Urinary bladder (tissue), 4 donors: ENCODE measurements around the gene SLC43A1. TPM values are rescaled to one million over a fixed set of nuclear protein-coding genes. Genes with fewer than 3 reads are reported as not detected.

ENCODE experiments used
- DNase-seq: peaks from one replicate; pipeline ENCODE4 v3.0.0-alpha.2; 2015; ENCODE audit errors: extremely low spot score
- H3K27ac ChIP-seq: one replicate; pipeline ENCODE4 v1.5.1; 2013; ENCODE audit warnings: low read depth, mild to moderate bottlenecking, moderate library complexity
- H3K36me3 ChIP-seq: one replicate; pipeline ENCODE4 v1.6.1; 2013; ENCODE audit warnings: mild to moderate bottlenecking, moderate library complexity; ENCODE audit not compliant: insufficient read depth
- H3K4me1 ChIP-seq: one replicate; pipeline ENCODE4 v1.6.1; 2013; ENCODE audit warnings: mild to moderate bottlenecking, moderate library complexity; ENCODE audit not compliant: insufficient read depth
- H3K4me3 ChIP-seq: one replicate; pipeline ENCODE4 v1.5.1; 2013; ENCODE audit warnings: low read depth, low read length
- WGBS: extraction: QIAGEN DNeasy Blood & Tissue Kit; methylation state at CpG from one replicate; pipeline ENCODE4 v1.1.7; 2013; 5-methylcytosine and 5-hydroxymethylcytosine counted together
- polyA plus RNA-seq: library from polyadenylated mRNA; stranded (reverse); fragments of 200-250 nt; gene quantifications from one replicate; pipeline ENCODE4 v1.2.3, GENCODE V29; 2013
- total RNA-seq: library from RNA; depleted of rRNA; stranded (reverse); fragments of >200 nt; gene quantifications from one replicate; pipeline ENCODE4 v1.2.3, GENCODE V29; 2014
- donor health status: healthy with polysubstance abuse.
- donor health status: healthy.

Gene SLC43A1
- total and polyA plus RNA-seq, 2 donors: 16.8 to 33.0 TPM

DNA sequence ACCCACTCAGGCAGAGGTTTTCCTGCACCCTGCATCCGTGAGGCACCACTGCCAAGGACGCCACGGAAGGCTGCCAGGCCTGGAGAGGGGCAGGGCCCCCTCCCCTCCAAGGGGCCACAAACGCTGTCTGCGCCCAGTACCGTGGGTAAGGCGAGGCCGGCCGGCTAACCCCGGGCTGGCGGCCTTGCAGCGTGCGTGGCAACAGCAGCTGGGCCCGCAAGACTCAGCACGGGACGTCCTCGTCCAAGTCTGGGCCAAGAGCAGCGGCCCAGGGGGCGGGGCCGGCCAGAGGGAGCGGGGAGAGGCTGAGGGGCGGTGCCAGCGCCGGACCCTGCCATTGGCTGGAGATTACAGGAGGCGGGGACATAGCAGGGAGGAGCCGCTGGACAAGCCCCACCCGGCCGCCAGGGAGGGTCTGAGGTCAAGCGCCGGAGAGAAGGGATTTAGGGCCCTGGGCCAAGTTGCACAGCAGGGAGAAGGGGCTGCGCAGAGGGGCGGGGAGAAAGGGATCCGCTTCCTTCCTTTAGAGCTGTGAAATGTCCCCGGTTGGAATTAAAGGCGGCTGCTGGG lies 16.0 kb downstream of the SLC43A1 start:
- no peaks in the 10 kb centered on the region for H3K36me3 ChIP-seq

GRCh38 chr11:57498540-57498939 lies 17.0 kb downstream of the SLC43A1 start:
- no peak overlapping the region for H3K27ac ChIP-seq

More for the DNA sequence above, 16.0 kb downstream of the SLC43A1 start:
- Histone ChIP-seq H3K4me3 (no peak overlapping the region), H3K27ac (peak overlapping the region; percentile 44), H3K4me1 (no peaks in the 10 kb centered on the region)
- WGBS: 5% methylated on average over 35 of the region's 35 CpGs
- DNase-seq: peak; percentile 77

DNA sequence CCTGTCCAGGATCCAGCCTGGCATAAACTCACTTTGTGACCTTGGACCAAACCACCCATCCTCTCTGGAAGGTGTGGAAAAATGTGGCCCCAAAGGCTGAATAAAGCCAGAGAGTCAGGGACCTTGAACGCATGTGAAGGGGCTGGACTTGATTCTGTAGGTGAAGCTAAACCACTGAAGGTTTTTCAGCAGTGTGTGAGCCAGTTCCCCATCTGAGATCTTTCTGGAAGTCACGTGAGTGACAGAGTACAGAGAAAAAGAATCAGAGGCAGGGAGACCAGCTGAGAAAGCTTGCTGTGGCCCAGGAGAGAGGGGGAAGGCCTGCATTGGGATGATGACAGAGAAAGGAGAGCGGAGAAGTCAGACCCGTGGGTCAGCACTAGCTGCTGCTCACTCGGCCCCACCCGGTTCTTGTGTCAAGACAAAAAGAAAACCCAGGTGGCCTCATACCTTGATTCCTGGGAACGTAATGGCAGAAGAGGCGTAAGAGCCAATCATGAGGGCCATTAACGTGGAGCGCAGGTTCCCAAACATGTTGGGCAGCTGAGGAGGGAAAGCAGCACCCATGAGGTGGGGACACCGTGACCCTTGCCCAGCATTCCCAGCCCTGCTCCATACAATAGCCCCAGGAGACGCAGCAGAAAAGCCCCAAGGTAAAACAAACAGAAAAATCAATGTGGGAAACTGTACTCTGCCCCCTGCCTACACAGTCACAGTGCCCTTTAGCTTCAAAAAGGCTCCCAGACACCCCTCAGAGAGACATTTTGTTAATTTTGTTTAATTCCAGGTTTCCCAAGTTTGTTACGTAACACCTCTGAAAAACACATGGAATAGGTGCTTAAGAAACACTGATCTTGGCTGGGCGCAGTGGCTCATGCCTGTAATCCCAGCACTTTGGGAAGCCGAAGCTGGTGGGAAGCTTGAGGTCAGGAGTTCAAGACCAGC lies 17.9 kb downstream of the SLC43A1 start:
- no peak for DNase-seq
- Histone ChIP-seq H3K27ac (no peak overlapping the region), H3K4me3 (no peak overlapping the region), H3K36me3 (no peaks in the 10 kb centered on the region), H3K4me1 (no peaks in the 10 kb centered on the region)
- 94% methylated on average over 15 of the region's 15 CpGs for WGBS

More at GRCh38 chr11:57498540-57498939, 17.0 kb downstream of the SLC43A1 start:
- WGBS: 86% methylated on average over 6 of the region's 6 CpGs
- no peak overlapping the region for H3K4me3 ChIP-seq
- no peak for DNase-seq
- no peaks in the 10 kb centered on the region for H3K4me1 ChIP-seq
- H3K36me3 ChIP-seq: no peaks in the 10 kb centered on the region

- WGBS: 83% methylated on average over 9 of the region's 9 CpGs
- Histone ChIP-seq H3K36me3 (no peaks in the 10 kb centered on the region), H3K4me3 (no peak overlapping the region), H3K27ac (no peak overlapping the region), H3K4me1 (no peaks in the 10 kb centered on the region)
- DNase-seq: no peak
Observed at GRCh38 chr11:57496109-57496820, 19.2 kb downstream of the SLC43A1 start.

GRCh38 chr11:57493507-57494503 lies 21.7 kb downstream of the SLC43A1 start:
- Histone ChIP-seq H3K36me3 (no peaks in the 10 kb centered on the region), H3K4me3 (no peak overlapping the region), H3K4me1 (no peaks in the 10 kb centered on the region), H3K27ac (no peak overlapping the region)
- DNase-seq: no peak
- 73% methylated on average over 15 of the region's 15 CpGs for WGBS

GRCh38 chr11:57491371-57492061 lies 24.0 kb downstream of the SLC43A1 start:
- no peak overlapping the region for H3K4me3 ChIP-seq
- no peak for DNase-seq
- WGBS: 80% methylated on average over 11 of the region's 11 CpGs
- no peaks in the 10 kb centered on the region for H3K4me1 ChIP-seq
- no peak overlapping the region for H3K27ac ChIP-seq
- H3K36me3 ChIP-seq: no peaks in the 10 kb centered on the region

GRCh38 chr11:57490456-57491248 lies 24.9 kb downstream of the SLC43A1 start:
- no peak for DNase-seq
- 93% methylated on average over 9 of the region's 9 CpGs for WGBS
- H3K4me1 ChIP-seq: no peaks in the 10 kb centered on the region
- H3K4me3 ChIP-seq: no peak overlapping the region
- H3K36me3 ChIP-seq: no peaks in the 10 kb centered on the region
- H3K27ac ChIP-seq: no peak overlapping the region

- Histone ChIP-seq H3K4me1 (no peaks in the 10 kb centered on the region), H3K4me3 (no peak overlapping the region), H3K27ac (no peak overlapping the region), H3K36me3 (no peaks in the 10 kb centered on the region)
- 86% methylated on average over 6 of the region's 6 CpGs for WGBS
- no peak for DNase-seq
Observed at GRCh38 chr11:57487920-57488659, 27.4 kb downstream of the SLC43A1 start.

- WGBS: 93% methylated on average over 15 of the region's 15 CpGs
- Histone ChIP-seq H3K4me3 (no peak overlapping the region), H3K4me1 (peaks cover 1% of the 10 kb centered on the region), H3K36me3 (no peaks in the 10 kb centered on the region), H3K27ac (no peak overlapping the region)
- no peak for DNase-seq
Observed at GRCh38 chr11:57487021-57487778, 28.3 kb downstream of the SLC43A1 start.

DNA sequence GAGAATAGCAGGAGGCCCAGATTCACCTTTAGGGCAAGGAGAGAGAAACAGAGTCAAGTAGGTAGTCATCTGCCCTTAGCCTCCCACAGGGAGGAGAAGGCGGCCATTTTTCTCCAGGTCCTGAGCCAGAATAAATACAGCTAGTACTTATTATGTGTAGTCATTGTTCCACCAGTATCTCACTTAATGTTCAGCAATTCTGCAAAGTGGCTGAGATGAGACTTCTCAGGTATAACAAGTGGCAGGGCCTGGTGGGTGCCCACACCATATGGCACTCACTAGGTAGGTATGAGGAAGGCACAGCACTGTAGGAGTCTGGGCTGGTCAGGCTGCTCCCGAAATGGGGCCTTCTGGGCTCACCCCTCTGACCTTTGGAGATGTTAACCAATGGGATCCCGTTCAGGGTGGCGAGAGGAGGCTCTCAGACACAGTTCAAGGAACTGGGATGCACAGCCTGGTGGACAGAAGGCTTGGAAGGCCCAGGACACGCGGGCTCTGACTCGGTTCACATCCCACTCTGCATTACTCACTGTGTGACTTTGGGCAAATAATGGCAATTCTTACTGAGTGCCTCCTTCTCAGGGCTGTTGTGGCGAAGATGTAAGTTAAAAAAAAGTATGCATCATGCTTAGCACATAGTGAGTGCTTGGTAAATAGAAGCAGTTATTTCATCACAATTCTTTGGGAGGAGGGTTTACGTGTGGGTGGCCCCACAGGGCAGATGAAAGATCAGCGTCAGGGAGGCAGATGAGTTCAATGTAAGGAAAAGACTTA lies 30.1 kb downstream of the SLC43A1 start:
- Histone ChIP-seq H3K36me3 (no peaks in the 10 kb centered on the region), H3K27ac (no peak overlapping the region), H3K4me3 (no peak overlapping the region), H3K4me1 (peaks cover 1% of the 10 kb centered on the region)
- no peak for DNase-seq
- 87% methylated on average over 10 of the region's 10 CpGs for WGBS
